GM12875 (cell line): ENCODE data around the gene ATP1B2.

Source experiments
- H3K4me3 ChIP-seq: one replicate; pipeline ENCODE4 v1.5.1; 2011; ENCODE audit warnings: low read depth, low read length, control low read depth
- CTCF ChIP-seq: IDR thresholded peaks from 2 replicates; pipeline ENCODE4 v1.5.1; 2011; ENCODE audit warnings: low read depth, mild to moderate bottlenecking, control low read depth, inconsistent platforms, low read length, moderate library complexity, borderline replicate concordance; ENCODE audit not compliant: insufficient read depth

ATP1B2 gene

GRCh38 chr17:7650509-7651096, at the start of gene ATP1B2:
Gene ATP1B2 (plus strand): TSS chr17:7650926. CDS start chr17:7651519, 593 bp downstream.
- no peak for TF ChIP-seq CTCF
- H3K4me3 ChIP-seq: peak within 1 kb of the TSS; percentile 5

GRCh38 chr17:7606280-7606679, 44.4 kb upstream of the ATP1B2 start:
- no peak overlapping the region for H3K4me3 ChIP-seq
- no peak for TF ChIP-seq CTCF

- H3K4me3 ChIP-seq: no peak overlapping the region
- no peak for TF ChIP-seq CTCF
These were observed 40.1 kb upstream of the ATP1B2 start for GRCh38 chr17:7610641-7611040.

GRCh38 chr17:7611635-7612293, 39.0 kb upstream of the ATP1B2 start:
- no peak overlapping the region for H3K4me3 ChIP-seq
- no peak for TF ChIP-seq CTCF

- no peak for TF ChIP-seq CTCF
- no peak overlapping the region for H3K4me3 ChIP-seq
These were observed 38.5 kb upstream of the ATP1B2 start for GRCh38 chr17:7612294-7612640.

- TF ChIP-seq CTCF: no peak
- peak overlapping the region; percentile 89 for H3K4me3 ChIP-seq
These were observed 36.8 kb upstream of the ATP1B2 start for GRCh38 chr17:7613769-7614424.

- H3K4me3 ChIP-seq: peak within 1 kb of the TSS; percentile 89
- peak; percentile 80 for TF ChIP-seq CTCF
These were observed 36.1 kb upstream of the ATP1B2 start, which contains the start of gene FXR2 for GRCh38 chr17:7614425-7615264. Gene FXR2 (minus strand): TSS chr17:7614897. CDS start chr17:7614532, 365 bp downstream.
